ENCODE data around the gene WDR13. TPM values are rescaled to one million over a fixed set of nuclear protein-coding genes. Genes with fewer than 3 reads are reported as not detected.
A peak's percentile ranks its signal among the peaks of the same experiment; 100 is the strongest.

Gene WDR13
- total and polyA plus RNA-seq, 2 experiments from 2014 or later = 117 to 167 TPM

DNA sequence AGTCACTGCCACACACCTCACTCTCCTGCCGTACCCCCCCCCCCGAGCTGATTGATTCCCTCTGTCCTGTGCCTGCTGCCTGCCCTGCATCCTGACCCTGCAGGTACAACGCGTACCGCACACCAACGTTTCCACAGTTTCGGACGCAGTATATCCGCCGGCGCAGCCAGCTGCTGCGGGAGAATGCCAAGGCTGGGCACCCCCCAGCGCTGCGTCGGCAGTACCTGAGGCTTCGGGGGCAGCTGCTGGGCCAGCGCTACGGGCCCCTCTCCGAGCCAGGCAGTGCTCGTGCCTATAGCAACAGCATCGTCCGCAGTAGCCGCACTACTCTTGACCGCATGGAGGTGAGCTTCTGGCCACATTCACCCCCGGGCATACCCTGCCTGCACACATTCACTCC, 1.3 kb downstream of the WDR13 start:
- H3K27ac ChIP-seq = no peak overlapping the region
- TF ChIP-seq EZH2 (IDR thresholded peaks at IDR 0.05; ENCODE audit: borderline replicate concordance) (no peak), EZH2phosphoT487 (IDR thresholded peaks at IDR 0.05; ENCODE audit: low read depth, severe bottlenecking, unreplicated experiment) (no peak)
- TF ChIP-seq, protein P1, sequence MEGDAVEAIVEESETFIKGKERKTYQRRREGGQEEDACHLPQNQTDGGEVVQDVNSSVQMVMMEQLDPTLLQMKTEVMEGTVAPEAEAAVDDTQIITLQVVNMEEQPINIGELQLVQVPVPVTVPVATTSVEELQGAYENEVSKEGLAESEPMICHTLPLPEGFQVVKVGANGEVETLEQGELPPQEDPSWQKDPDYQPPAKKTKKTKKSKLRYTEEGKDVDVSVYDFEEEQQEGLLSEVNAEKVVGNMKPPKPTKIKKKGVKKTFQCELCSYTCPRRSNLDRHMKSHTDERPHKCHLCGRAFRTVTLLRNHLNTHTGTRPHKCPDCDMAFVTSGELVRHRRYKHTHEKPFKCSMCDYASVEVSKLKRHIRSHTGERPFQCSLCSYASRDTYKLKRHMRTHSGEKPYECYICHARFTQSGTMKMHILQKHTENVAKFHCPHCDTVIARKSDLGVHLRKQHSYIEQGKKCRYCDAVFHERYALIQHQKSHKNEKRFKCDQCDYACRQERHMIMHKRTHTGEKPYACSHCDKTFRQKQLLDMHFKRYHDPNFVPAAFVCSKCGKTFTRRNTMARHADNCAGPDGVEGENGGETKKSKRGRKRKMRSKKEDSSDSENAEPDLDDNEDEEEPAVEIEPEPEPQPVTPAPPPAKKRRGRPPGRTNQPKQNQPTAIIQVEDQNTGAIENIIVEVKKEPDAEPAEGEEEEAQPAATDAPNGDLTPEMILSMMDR (IDR thresholded peaks at IDR 0.05; ENCODE audit: poor library complexity) = no peak
- no peaks in the 10 kb centered on the region for H3K9me3 ChIP-seq (ENCODE audit: low read depth)
- no peak overlapping the region for H2AFZ ChIP-seq
- H3K9me2 ChIP-seq (replicated peaks; ENCODE audit: insufficient read depth) = no peaks in the 10 kb centered on the region
- no peaks in the 10 kb centered on the region for H3K27me3 ChIP-seq
- 96% methylated on average over 25 of the region's 25 CpGs for WGBS (ENCODE audit: low lambda C conversion rate, missing lambda C conversion rate)
- DNase-seq (ENCODE audit: low spot score) = no peak
- H4K20me1 ChIP-seq (ENCODE audit: insufficient read depth, poor library complexity, severe bottlenecking) = no peaks in the 10 kb centered on the region
- no peaks in the 10 kb centered on the region for H3K36me3 ChIP-seq (replicated peaks; ENCODE audit: insufficient read depth, low read depth)
- H3K4me2 ChIP-seq = peak overlapping the region; percentile 77
- H3K79me2 ChIP-seq = no peaks in the 10 kb centered on the region
- H3K4me3 ChIP-seq = no peak overlapping the region
- H3K4me1 ChIP-seq (ENCODE audit: insufficient read depth) = no peaks in the 10 kb centered on the region

DNA sequence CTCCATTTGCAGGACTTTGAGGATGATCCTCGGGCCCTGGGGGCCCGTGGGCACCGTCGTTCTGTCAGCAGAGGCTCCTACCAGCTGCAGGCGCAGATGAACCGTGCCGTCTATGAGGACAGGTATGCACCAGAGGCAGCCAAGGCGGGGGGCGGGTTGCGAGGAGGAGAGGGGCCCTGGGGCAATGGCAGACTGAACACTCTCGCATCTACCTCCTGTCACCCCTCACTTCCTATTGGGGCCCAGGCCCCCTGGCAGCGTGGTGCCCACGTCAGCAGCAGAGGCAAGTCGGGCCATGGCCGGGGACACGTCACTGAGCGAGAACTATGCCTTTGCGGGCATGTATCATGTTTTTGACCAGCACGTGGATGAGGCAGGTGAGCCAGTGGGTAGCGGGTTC, 2.0 kb downstream of the WDR13 start:
- Histone ChIP-seq H3K4me3 (no peak overlapping the region), H3K27ac (no peak overlapping the region), H3K27me3 (no peaks in the 10 kb centered on the region), H2AFZ (no peak overlapping the region), H3K4me2 (no peak overlapping the region), H3K36me3 (replicated peaks; ENCODE audit: insufficient read depth, low read depth) (no peaks in the 10 kb centered on the region), H3K9me2 (replicated peaks; ENCODE audit: insufficient read depth) (no peaks in the 10 kb centered on the region), H3K4me1 (ENCODE audit: insufficient read depth) (no peaks in the 10 kb centered on the region), H4K20me1 (ENCODE audit: insufficient read depth, poor library complexity, severe bottlenecking) (no peaks in the 10 kb centered on the region), H3K9me3 (ENCODE audit: low read depth) (no peaks in the 10 kb centered on the region), H3K79me2 (no peaks in the 10 kb centered on the region)
- 89% methylated on average over 19 of the region's 20 CpGs for WGBS (ENCODE audit: low lambda C conversion rate, missing lambda C conversion rate)
- no peak for DNase-seq (ENCODE audit: low spot score)
- TF ChIP-seq EZH2 (IDR thresholded peaks at IDR 0.05; ENCODE audit: borderline replicate concordance) (no peak), EZH2phosphoT487 (IDR thresholded peaks at IDR 0.05; ENCODE audit: low read depth, severe bottlenecking, unreplicated experiment) (no peak)
- TF ChIP-seq, protein P1 (IDR thresholded peaks at IDR 0.05; ENCODE audit: poor library complexity) = no peak

DNA sequence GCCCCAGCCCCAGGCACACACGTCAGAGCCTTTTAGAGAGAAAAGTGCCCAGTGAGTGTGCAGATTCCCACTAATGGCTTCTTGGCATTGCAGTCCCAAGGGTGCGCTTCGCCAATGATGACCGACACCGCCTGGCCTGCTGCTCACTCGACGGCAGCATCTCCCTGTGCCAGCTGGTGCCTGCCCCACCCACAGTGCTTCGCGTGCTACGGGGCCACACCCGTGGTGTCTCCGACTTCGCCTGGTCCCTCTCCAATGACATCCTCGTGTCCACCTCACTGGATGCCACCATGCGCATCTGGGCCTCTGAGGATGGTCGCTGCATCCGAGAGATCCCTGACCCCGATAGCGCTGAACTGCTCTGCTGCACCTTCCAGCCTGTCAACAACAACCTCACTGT, 2.9 kb downstream of the WDR13 start:
- Histone ChIP-seq H3K4me1 (ENCODE audit: insufficient read depth) (no peaks in the 10 kb centered on the region), H3K36me3 (replicated peaks; ENCODE audit: insufficient read depth, low read depth) (no peaks in the 10 kb centered on the region), H2AFZ (no peak overlapping the region), H3K27ac (no peak overlapping the region), H3K27me3 (no peaks in the 10 kb centered on the region), H3K9me3 (ENCODE audit: low read depth) (no peaks in the 10 kb centered on the region), H3K9me2 (replicated peaks; ENCODE audit: insufficient read depth) (no peaks in the 10 kb centered on the region), H3K4me3 (no peak overlapping the region), H4K20me1 (ENCODE audit: insufficient read depth, poor library complexity, severe bottlenecking) (no peaks in the 10 kb centered on the region), H3K4me2 (no peak overlapping the region), H3K79me2 (no peaks in the 10 kb centered on the region)
- 94% methylated on average over 19 of the region's 19 CpGs for WGBS (ENCODE audit: low lambda C conversion rate, missing lambda C conversion rate)
- TF ChIP-seq EZH2phosphoT487 (IDR thresholded peaks at IDR 0.05; ENCODE audit: low read depth, severe bottlenecking, unreplicated experiment) (no peak), EZH2 (IDR thresholded peaks at IDR 0.05; ENCODE audit: borderline replicate concordance) (no peak)
- TF ChIP-seq, protein P1 (IDR thresholded peaks at IDR 0.05; ENCODE audit: poor library complexity) = no peak
- no peak for DNase-seq (ENCODE audit: low spot score)
